ENCODE results near the gene EEFSEC.

Gene EEFSEC

DNA sequence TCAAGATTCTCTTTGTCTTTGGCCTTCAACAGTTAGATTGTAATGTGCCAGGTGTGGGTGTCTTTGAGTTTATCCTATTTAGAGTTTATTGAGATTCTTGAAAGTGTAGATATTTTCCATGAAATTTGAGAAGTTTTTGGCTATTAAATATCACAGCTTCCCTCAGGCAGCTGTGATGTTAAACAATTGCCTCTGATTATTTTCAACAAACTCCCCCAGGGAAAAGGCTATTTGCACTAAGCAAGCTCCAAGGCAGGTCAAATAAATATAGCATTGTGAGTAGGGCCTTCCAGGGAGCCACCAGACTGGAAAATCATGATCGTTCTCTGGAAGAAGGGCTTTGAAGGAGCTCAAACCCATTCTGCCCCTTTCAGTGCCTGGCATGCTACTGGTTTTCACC, 107.0 kb downstream of the EEFSEC start:
- no peak overlapping the region for H3K27ac ChIP-seq

DNA sequence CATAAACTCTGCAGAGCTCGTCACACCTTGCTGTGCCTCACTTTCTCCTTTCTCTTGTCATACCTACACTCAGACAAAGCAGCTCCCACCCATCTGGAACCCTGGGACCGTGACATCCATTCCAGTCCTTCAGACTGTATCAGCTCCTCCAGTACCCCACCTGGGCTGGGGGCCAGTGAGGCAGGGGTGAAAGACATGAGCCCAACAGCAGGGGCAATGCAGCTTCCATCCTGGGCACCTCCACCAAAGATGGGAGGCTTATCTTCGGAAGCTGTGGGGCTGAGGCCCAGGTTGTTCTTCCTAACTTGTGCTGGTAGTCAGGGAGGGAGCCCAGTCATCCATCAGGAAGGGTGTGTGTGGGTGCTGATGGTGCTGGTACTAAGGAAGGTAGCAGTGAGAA, 109.2 kb downstream of the EEFSEC start:
- TF ChIP-seq, protein P1, sequence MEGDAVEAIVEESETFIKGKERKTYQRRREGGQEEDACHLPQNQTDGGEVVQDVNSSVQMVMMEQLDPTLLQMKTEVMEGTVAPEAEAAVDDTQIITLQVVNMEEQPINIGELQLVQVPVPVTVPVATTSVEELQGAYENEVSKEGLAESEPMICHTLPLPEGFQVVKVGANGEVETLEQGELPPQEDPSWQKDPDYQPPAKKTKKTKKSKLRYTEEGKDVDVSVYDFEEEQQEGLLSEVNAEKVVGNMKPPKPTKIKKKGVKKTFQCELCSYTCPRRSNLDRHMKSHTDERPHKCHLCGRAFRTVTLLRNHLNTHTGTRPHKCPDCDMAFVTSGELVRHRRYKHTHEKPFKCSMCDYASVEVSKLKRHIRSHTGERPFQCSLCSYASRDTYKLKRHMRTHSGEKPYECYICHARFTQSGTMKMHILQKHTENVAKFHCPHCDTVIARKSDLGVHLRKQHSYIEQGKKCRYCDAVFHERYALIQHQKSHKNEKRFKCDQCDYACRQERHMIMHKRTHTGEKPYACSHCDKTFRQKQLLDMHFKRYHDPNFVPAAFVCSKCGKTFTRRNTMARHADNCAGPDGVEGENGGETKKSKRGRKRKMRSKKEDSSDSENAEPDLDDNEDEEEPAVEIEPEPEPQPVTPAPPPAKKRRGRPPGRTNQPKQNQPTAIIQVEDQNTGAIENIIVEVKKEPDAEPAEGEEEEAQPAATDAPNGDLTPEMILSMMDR (conservative IDR thresholded peaks at IDR 0.05): no peak
- no peak for TF ChIP-seq ZFX (IDR thresholded peaks at IDR 0.05)
- no peak overlapping the region for H3K27ac ChIP-seq

More for the DNA sequence above, 107.0 kb downstream of the EEFSEC start:
- no peak for TF ChIP-seq ZFX (IDR thresholded peaks at IDR 0.05)
- TF ChIP-seq, protein P1 (conservative IDR thresholded peaks at IDR 0.05): no peak

- TF ChIP-seq, protein P1 (conservative IDR thresholded peaks at IDR 0.05): no peak
- TF ChIP-seq ZFX (IDR thresholded peaks at IDR 0.05): no peak
Measured at GRCh38 chr3:128263118-128263517, 109.8 kb downstream of the EEFSEC start.

DNA sequence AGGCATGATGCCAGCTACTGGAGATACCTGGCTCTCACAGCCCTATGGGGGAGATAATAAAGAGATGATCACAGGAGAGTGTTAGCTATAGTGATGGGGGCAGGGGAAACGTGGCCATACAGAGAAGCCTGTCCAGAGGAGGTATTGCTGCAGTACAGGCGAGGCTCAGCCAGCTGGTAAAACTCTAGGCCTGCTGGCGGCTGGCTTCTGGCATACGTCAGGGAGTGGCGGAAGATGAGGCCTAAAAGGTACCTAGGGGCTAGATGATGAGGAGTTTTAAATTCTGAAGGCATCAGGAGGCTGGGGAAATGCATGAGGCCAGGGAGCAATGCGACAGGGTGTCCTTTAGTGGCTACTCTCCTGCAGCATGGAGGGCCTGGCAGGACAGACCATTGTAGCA, 110.7 kb downstream of the EEFSEC start:
- H3K27ac ChIP-seq: no peak overlapping the region
- TF ChIP-seq, protein P1 (conservative IDR thresholded peaks at IDR 0.05): no peak
- no peak for TF ChIP-seq ZFX (IDR thresholded peaks at IDR 0.05)

More at GRCh38 chr3:128263118-128263517, 109.8 kb downstream of the EEFSEC start:
- no peak overlapping the region for H3K27ac ChIP-seq

DNA sequence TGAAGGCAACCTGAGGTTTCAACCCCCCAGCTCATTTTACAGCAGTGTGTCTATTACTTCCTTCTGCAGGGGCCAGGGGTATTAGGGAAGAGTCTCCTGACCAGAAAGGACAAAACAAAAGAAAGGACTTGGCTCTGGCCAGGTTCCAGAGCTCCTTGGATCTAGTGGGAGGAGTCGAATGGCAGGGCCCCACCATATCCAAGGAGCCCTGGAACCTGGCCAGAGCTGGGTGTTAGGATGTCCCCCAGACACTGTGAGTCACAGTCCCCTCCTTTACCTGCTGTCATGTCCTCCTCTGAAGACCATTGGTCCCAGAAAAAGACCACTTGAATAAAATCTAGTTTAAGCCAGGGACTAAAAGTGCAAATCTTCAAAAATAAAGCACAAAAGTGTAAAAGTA, 113.2 kb downstream of the EEFSEC start:
- TF ChIP-seq ZFX (IDR thresholded peaks at IDR 0.05): no peak
- TF ChIP-seq, protein P1 (conservative IDR thresholded peaks at IDR 0.05): no peak
- H3K27ac ChIP-seq: no peak overlapping the region

- H3K27ac ChIP-seq: no peak overlapping the region
- TF ChIP-seq, protein P1 (conservative IDR thresholded peaks at IDR 0.05): no peak
- TF ChIP-seq ZFX (IDR thresholded peaks at IDR 0.05): no peak
Measured at GRCh38 chr3:128267541-128267940, 114.3 kb downstream of the EEFSEC start.

DNA sequence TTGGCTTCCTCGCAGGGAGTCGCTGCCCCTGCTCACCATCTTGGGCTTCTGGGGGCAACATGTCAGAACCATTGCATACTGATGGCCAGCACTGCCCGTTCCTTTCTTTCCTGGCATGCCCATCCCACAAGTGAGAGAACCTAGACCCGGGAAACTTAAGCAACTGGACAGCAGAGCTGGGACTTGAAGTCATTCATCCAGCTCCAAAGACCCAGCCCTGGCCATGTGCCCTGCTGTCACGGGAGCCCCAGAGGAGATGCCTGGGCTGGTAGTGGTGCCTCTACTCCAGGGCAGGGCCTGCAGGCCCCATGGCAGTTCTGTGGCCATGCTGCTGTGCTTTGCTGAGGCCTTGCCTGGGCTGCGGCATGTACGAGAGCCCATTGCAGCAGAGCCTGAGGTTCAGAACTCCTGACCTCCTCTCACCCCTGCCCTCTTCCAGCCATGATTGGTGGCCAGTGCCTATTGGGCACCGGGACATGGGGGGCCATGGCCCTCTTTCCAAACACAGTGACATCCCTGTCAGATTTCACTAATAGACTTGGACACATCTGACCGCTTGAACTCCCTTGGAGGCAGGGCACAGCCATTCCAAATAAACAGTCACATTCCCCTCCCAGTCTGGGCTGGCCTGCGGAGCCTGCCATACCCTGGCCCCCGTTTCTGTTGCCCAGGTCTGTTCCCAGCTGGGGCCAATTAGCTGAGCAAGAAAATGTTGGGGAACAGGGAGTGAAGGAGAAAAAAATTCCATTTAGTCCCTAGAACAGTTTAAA, 115.9 kb downstream of the EEFSEC start:
- no peak overlapping the region for H3K27ac ChIP-seq
- TF ChIP-seq, protein P1 (conservative IDR thresholded peaks at IDR 0.05): no peak
- no peak for TF ChIP-seq ZFX (IDR thresholded peaks at IDR 0.05)
